GM18868 (cell line): ENCODE measurements around the gene GPX7.

Source experiments
- ATAC-seq: cut with Tn5 transposase; IDR thresholded peaks from one replicate; pipeline ENCODE4 v1.9.1; 2021; ENCODE audit warnings: mild to moderate bottlenecking, moderate library complexity; ENCODE audit not compliant: unreplicated experiment

Gene GPX7

DNA sequence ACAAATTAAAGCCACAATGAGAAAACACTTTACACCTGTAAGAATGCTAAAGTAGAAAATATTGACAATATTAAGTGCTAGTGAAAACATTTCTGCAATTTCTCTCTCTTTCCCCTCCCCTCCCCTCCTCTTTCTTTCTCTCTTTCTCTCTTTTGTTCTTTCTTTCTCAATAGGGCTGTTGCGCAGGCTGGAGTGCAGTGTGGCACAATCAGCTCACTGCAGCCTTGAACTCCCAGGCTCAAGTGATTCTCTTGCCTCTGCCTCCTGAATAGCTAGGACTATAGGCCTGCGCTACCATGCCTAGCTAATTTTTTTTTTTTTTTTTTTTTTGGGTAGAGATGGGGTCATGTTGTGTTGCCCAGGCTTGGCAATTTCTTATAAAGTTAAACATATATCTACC lies 24.9 kb downstream of the GPX7 start:
- no peak for ATAC-seq

DNA sequence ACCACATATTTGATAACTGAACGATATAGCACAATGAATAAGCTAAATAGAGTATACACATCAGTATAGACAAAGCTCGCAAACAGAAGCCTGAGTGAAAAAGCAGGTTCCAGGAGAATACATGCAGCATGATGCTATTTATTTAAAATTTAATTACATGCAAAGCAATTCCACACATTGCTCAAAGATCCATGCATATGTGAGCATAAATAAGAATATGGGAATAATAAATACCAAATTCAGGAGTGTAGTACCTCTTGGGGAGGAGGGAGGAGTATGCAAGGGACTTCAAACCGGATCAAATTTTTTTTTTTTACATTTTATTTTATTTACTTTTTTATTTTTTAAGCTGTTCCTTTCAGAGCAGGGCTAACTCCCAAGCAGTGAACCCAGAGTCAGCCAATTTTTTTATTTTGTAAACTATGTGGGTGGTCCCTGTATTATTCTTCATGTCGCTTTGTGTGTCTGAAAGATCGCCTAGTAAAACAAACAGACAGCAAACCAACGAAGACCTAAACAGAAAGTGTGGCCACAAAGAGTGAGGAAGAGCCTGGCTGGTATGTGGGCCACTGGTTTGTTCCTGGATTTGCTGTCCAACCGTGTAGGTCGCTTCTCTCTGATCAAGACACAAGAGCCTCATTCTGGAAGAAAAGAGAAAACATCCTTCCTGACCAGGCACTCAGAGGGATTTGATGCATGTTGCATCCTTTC lies 26.6 kb downstream of the GPX7 start:
- no peak for ATAC-seq

DNA sequence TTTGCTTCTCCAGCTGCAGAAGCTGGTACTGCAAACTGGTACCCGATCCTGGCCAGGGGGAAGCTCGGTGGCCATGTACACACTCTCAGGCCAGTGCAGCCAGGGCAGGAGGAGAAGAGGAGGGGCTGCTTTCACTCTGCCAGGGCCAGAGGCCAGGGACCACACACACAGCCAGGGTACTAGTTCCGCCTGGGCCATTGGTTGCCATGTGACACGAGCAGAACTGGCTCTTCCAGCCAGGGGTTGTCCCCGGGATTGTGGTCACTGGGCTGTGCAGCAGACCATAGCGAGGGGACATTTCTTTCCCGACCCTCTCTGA lies 27.1 kb downstream of the GPX7 start:
- ATAC-seq: no peak

DNA sequence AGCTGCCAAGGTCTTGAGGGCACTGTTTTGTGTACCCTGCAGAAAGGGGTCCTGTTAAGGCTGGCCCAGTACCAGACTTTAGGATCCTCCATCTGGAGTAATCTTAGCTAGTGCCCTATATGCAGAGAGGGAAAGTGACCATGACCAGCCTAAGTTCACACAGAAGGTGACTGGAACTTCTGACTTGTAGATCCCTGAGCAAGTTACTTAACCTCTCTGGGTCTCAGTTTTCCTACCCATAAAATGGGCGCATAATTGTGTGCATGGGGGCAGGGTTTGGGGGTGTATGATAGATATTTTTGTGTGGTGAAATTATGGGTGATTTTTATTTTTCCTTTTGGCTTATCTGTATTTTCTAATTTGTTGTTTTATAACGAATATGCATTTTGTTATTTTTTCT lies 27.5 kb downstream of the GPX7 start:
- ATAC-seq: no peak

DNA sequence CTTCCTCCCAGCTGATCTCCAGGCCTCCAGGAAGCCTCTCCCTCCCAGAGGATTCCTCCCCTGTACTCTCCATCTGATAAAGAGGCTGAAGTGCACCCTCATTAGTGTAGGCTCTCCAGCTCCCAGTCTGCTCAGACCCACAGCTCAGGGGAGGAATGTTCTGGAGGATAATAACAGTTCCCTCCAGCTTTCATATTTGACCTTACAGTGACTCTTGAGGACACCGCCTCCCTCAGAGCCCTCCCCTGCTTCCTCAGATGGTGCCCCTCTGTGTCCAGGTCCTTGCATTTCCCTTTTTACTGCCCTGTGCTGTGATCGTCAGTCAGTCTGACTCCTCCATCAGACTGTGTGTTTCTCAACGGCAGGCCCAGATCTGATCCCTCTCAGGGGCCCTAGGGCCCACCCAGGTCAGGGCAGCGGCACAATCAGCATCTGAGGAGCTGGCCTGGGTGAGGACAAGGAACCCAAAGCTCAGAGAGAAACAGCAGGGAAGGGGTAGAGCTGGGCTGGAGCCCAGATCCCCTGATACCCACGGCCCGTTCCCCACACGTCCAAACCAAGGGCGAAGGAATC lies 29.7 kb downstream of the GPX7 start:
- ATAC-seq: no peak

DNA sequence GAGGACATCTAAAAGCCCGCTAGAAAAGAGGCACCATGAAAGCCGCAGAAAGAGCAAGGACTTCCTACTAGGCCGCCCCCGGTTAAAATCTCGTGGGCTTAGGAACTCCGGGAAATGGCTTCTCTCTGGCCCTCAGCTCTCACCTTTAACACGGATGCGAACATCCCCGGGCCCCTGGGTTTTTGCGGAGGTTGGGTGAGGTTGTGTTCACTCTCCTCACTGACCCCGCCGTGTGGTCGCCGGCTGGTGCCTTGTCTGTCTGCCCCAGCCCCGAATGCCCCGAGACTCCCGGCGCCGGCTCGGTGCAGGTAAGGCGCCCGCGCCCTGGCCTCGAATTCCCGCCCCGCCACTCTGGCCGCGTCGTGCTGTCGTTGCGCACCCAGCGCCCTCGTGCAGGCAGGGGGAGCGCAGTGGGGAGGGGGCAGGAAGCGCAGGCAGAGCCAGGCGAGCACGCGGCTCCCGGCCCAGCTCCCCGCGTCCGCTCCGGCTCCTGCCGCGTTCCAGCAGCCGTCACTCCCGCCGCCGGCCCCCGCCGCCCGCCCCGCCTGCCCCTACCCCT lies 30.6 kb downstream of the GPX7 start, which contains the start of gene SHISAL2A:
SHISAL2A (plus strand) TSS at position 437 of the 559 bp plus-strand sequence. CDS start 326 bp downstream, outside the sequence.
- no peak for ATAC-seq

DNA sequence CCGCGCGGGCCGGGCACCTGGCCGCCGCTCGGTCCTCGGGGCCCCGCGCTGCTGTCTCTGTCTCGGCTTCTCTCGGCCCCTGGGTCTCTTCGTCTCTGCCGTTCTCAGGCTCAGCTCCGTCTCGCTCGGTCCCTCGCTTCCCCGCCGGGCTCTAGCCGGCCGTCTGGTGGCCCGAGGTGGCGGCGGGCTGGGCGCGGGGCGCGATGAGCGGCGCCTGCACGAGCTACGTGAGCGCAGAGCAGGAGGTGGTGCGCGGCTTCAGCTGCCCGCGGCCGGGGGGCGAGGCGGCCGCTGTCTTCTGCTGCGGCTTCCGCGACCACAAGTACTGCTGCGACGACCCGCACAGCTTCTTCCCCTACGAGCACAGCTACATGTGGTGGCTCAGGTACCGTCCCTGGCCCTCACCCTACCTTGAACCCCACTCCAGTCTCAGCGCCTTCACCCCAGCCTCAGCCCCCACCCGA lies 31.2 kb downstream of the GPX7 start:
- ATAC-seq: no peak

DNA sequence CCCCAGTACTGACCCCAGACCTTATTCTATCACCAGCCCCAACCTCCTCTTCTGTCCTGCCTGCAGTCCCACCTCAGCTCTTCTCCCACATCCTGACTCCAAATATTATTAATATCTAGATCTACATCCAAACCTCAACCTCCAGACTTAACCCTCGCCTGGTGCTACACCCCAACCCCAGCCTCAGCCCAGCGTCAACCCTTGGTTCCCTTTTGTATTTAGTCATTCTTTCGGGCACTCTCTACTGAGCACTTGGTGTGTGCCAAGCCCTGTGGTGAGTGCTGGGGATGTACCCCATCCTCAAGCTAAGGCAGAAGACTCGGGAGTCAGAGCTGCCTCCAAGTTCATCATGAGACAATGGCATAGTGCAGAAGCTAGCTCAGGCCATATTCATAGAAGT lies 31.9 kb downstream of the GPX7 start:
- no peak for ATAC-seq

DNA sequence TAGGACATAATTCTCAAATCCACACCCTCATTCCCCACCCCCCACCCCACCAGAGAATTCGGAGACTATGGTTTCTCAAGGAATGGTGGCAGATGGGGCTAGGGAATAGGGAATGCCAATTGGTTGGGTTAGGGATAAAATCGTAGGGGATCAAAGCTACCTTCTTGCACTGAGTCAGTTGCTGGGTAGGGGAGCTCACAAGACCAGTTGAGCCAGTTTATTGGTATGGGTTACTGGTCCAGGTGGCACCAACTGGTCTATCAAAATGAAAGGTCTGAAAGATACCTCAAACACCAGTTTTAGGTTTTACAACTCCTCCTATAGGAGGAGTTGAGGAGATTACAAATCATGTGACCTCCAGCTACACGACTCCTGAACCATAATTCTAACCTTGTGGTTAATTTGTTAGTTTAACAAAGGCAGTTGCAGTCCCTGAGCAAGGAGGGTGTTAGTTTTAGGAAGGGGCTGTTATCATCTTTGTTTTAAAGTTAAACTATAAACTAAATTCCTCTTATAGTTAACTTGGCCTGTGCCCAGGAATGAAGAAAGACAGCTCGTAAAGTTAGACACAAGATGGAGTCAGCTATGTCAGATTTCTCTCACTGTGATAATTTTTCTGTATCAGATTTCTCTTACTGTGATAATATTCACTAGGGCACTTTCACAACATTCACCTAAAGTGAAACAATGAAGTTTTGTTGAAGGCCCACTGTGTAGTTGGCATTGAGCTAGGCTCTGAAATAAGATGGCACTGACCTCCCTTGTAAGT lies 33.3 kb downstream of the GPX7 start:
- ATAC-seq: no peak

DNA sequence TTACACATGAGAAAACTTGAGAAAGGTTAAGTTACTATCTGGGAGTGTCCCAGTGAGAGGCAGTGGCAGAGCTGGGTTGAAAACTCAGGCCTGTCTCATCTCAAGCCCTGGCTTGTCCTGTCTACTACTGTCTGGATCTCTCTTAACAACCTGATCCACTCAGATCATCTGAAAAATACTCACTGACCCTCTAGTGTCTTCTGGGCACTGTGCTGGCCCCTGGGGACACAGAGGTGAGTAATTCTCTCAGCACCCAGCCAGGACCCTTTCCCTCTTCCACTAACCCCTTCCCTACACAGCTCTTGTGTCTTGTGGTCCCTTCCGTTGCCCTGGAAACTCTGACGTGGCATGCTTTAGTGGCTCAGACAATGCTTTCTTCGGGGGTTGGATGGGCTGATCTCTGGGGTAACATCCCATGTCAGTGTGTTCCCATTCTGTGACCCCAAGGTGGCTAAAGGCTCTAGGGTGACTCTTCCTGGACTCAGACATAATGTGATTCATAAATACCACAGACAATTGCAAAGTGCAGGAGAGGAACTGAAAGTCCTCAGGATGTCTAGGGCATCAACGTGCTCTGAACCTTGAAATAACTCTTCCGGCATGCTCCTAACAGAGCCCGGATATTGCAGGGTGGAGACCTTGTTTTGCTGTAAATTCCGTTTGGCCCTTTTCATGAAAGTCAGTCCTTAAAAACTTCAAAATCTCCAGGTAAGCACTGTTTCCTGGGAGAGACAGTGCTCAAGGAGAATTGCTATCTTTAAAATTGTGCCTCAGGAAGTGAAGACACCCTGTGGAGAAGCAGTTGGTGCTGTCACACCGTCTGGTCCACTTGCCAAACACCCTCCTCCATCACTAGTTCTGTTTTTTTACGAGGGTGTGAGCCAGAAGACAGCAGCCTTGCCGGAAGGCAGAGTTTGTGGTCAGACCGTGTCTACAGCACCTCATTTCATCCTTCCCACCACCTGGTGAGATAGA lies 34.8 kb downstream of the GPX7 start:
- ATAC-seq: peak; percentile 80

DNA sequence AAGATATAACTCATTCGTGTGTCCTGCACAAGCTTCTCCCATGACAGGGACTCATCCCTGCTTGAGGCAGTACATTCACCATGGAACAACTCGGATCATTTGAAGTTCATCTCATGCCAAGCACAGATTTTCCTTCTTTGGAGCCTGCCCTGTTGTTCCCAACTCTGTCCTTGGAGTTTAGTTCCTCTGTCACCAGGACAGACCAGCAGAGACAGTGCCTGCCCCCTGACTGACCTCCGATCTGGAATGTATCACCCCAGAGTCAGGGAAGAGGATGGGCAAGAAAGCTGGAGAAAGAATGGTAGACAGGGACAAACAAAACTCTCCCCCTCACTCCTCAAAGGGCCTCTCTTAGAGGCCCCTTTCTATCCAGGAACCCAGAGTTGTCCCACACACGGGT lies 35.8 kb downstream of the GPX7 start:
- no peak for ATAC-seq

DNA sequence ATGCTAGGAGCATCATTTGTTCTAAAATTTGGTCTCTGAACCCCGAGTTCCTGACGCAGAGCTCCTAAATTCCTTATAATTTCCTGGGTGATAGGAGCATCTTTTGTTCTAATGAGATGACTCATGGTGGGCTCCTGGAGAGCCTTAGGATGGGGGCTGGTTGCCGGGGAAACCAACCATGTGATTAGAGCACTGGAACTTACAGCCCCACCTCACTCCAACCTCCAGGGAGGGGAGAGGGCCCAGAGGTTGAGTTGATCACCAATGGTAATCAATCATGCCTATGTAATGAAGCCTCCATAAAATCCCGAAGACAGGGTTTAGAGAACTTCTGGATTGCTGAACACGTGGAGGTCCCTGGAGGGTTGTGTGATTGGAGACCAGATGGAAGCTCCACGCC lies 38.5 kb downstream of the GPX7 start:
- ATAC-seq: no peak

DNA sequence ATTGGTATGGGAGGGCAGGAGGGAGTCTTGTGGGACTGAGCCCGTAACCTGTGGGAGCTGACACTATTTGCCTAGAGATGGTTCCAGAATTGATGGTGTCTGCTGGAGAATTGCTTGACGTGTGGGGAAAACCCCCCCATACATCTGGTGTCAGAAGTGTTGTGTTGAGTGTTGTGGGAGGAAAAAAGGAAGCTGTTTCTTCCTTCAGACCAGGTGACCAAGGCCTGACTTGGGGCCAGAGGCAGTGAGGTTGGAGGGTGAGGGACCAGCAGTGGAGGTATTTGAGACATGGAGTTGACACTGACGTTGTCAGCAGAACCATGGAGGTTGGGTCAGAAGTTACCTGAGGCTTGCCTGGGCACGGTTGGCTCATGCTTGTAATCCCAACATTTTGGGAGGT lies 39.1 kb downstream of the GPX7 start:
- no peak for ATAC-seq

DNA sequence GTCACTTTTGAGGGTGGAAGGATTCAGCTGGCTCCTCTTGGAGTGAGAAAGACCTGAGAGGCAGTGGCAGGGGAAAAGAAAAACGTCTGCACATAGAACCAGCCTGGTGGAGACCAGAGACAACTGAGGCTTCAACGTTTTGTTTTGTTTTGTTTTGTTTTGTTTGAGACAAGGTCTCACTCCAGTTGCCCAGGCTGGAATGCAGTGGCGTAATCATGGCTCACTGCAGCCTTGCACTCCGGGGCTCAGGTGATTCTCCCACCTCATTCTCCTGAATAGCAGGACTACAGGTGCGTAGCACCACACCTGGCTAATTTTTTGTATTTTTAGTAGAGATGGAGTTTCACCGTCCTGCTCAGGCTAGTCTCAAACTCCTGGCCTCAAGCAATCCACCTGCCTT lies 43.1 kb downstream of the GPX7 start:
- ATAC-seq: no peak

DNA sequence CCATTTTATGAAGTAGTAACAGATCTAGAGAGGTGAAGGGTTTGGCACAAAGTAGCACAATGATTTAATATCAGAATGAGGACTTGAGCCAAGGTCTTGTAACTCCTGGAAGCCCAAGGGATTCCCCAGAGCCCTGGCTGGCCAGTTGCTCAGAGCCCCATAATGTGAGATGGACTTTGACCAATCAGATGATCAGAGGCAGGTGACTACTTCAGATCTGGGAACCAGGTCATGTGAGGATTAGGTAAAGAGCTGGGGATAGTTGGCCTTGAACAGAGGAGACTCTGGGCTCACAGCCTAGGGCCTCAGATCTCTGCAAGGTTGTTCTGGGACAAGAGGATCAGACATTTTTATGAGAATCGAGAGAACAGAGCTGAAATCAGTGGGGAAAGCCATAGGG lies 49.7 kb downstream of the GPX7 start:
- no peak for ATAC-seq

DNA sequence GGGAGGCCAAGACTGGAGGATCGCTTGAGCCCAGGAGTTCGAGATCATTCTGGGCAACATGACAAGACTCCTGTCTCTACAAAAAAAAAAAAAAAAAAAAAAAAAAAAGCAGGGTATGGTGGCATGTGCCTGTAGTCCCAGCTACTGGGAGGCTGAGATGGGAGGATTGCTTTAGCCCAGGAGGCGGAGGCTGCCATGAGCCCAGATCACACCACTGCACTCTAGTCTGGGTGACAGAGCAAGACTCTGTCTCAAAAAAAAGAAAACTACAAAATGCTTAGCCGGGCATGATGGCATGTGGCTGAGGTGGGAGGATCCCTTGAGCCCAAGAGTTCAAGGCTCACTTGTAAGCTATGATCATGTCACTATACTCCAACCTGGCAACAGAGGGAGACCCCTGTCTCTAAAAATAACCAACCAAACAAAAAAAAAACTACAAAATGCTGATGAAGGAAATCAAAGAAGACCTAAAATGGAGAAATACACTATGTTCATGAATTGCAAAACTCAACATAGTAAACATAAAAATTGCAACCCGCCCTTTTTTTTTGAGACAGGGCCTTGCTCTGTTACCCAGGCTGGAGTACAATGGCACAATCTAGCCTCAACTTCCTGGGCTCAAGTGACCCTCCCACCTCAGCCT lies 51.2 kb downstream of the GPX7 start:
- ATAC-seq: no peak

DNA sequence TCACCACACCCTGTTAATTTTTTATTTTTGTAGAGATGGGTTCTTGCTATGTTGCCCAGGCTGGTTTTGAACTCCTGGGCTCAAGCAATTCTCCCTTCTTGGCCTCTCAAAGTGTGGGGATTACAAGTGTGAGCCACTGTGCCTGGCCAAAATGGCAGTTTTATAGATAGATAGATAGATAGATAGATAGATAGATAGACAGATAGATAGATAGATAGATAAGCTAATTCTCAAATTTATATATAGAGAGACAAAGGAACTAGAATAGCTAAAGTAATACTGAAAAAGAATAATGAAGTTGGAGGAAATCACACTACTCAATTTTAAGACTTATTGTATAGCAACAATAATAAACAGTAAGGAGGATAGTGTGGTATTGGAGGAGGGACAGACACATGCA lies 51.9 kb downstream of the GPX7 start:
- ATAC-seq: no peak

DNA sequence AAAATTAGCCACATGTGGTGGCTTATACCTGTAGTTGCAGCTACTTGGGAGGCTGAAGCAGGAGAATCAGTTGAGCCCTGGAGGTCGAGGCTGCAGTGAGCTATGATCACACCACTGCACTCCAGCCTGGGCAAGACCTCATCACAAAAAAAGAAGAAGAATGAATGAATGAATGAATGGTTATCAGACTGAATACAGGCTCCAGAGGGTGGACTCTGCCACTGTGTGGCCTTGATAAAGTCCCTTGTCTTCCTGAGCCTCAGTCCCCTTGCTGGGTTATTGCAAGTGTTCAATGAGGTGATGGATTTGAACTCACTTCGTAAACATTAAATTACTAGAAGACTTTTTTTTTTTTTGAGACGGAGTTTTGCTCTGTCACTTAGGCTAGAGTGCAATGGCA lies 55.5 kb downstream of the GPX7 start:
- ATAC-seq: no peak
